Astrocyte of the cerebellum (primary cell): ENCODE data around the gene ACOT2.

Source experiments
- DNase-seq: peaks from one replicate; pipeline ENCODE4 v3.0.0-alpha.2; 2011; ENCODE audit warnings: low read depth
- H3K4me3 ChIP-seq: 2 replicates; pipeline ENCODE4 v1.5.1; 2011; ENCODE audit warnings: mild to moderate bottlenecking, low read depth, low read length, moderate library complexity
- CTCF ChIP-seq: IDR thresholded peaks from 2 replicates; pipeline ENCODE4 v1.5.1; 2012; ENCODE audit warnings: low read length, low read depth, moderate library complexity, mild to moderate bottlenecking; ENCODE audit errors: missing control alignments
- in situ Hi-C: cut with HindIII; loops from 2 replicates; pipeline ENCODE4 v1.10.0; 2017; ENCODE audit warnings: low sequenced_read_pairs

ACOT2 gene

GRCh38 chr14:73610687-73611086 lies 41.7 kb downstream of the ACOT2 start:
- in situ Hi-C loops: no loop called here
- no peak for TF ChIP-seq CTCF
- no peak for DNase-seq
- H3K4me3 ChIP-seq: no peak overlapping the region

GRCh38 chr14:73612339-73613045 lies 43.5 kb downstream of the ACOT2 start, which contains the start of gene ACOT6:
TSS of gene ACOT6 (plus strand) at chr14:73612517. CDS start at chr14:73612572, 55 bp downstream.
- in situ Hi-C loops: no loop called here
- no peak for TF ChIP-seq CTCF
- no peak for DNase-seq
- H3K4me3 ChIP-seq: peak within 1 kb of the TSS; percentile 54

GRCh38 chr14:73613046-73613383 lies 44.0 kb downstream of the ACOT2 start:
- DNase-seq: no peak
- peak overlapping the region; percentile 54 for H3K4me3 ChIP-seq
- no peak for TF ChIP-seq CTCF
- in situ Hi-C loops: no loop called here

GRCh38 chr14:73613419-73613963 lies 44.5 kb downstream of the ACOT2 start:
- no peak overlapping the region for H3K4me3 ChIP-seq
- TF ChIP-seq CTCF: no peak
- no peak for DNase-seq
- in situ Hi-C loops: no loop called here

GRCh38 chr14:73616831-73617230 lies 47.8 kb downstream of the ACOT2 start:
- in situ Hi-C loops: no loop called here
- no peak for TF ChIP-seq CTCF
- DNase-seq: no peak
- H3K4me3 ChIP-seq: no peak overlapping the region

- no peak for DNase-seq
- H3K4me3 ChIP-seq: no peak overlapping the region
- in situ Hi-C loops: no loop called here
- TF ChIP-seq CTCF: no peak
Measured at GRCh38 chr14:73619524-73619923, 50.5 kb downstream of the ACOT2 start.
